NCI-H446 (cell line): ENCODE measurements around the gene HOXA13.
A peak's percentile ranks its signal among the peaks of the same experiment; 100 is the strongest.

ENCODE experiments used
- DNase-seq, 2 experiments: peaks; one replicate each; lab custom pipeline; 2025; lab: John Stamatoyannopoulos, UW

HOXA13 gene

DNA sequence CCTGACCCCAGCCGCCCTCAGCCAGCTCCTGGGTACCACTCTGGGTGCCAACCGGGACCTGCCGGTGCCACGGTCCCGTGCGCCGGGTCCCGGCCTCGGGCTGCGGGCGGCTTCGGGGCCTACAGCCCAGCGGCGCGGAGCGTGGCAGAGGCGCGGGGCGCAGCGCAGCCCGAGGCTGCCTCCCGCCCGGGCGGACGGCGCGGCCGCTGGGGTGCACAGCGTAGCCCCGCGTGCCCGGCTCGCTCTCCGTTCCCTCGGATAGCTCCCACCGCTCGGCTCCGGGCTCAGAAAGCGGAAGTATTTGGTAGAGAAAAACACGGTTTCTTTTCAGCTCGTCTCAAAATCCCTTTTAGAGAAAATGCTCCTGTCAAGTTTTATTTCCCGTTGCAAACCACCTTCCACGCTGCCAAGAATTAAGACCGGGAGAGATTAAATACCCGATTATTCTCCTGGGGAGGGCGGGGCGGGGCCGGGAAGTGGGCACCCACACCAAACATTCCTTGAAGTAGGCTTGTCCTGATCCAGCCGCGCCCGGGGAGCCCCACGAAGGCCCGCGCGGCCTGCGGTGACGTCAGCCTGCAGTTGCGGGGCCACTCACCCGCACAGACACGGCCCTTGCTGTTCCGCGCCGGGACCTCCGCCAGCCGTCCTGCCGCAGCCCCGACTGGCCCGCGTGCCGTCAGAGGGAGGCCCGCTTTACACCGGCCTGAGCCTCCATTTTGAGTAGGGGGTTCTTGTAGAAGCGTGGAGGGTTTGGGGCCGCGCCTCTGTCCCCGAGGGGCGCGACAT, 7.2 kb downstream of the HOXA13 start:
- DNase-seq: no peak

DNA sequence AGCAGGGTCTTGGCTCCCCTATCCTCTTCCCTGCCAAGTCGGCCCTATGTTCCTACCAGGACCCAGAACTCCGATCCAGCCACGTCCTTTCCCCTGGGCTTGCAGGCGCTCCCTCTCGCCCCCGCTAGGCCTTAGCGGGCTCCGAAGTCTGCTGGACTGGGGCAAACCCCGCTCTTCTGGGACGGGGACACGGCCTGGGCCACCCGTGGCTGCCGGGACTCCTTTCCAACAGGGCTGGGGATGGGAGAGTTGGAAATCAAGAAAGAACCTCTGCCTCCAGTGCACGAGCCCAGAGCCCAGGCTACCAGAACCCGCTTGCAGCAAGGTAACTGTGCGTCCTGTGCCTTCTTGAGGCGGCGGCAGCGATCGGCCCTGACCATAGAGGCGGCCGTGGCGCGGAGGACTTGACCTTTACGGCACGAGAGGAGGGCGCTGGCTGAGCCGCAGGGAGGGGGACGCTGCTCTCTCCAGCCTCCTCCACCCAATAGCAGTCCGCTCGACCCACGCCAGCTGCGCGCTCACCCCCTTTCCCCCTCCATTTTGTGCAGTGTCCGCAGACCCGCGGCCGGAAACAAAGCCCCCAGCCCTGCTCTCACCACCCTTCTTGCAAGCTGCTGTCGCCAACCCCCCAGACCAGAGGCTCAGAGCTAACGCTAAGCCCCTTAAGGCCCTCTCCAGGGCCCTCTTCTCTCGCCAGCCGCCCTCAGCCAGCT, 7.9 kb downstream of the HOXA13 start:
- DNase-seq: no peak

DNA sequence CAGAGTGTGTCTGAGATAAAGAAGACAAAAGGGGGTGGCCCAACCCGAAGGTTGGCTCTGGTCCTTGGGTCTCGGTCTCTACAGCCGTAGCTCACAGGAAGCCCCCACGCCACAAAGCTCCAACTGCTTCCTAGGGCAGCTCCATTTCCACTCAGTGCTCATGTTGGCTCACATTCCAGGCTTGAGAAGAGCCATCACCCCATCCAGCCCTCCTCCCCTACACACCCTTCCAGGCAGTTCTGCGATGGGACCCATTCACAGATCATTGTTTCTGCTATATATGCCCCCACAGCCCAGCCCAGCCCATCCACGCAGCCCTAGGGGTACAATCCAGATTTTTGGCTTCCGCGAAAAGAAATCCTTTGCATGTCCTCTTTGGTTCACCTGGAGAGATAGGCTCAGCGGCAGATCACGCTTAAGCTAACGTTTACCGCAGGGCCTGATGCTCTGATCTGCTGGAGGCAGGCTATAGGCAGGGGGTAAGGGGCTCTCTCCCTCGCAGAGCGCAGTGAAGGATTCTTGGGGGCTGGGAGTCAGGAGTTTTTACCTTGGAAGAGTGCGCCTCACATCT, 8.6 kb downstream of the HOXA13 start:
- DNase-seq: no peak

DNA sequence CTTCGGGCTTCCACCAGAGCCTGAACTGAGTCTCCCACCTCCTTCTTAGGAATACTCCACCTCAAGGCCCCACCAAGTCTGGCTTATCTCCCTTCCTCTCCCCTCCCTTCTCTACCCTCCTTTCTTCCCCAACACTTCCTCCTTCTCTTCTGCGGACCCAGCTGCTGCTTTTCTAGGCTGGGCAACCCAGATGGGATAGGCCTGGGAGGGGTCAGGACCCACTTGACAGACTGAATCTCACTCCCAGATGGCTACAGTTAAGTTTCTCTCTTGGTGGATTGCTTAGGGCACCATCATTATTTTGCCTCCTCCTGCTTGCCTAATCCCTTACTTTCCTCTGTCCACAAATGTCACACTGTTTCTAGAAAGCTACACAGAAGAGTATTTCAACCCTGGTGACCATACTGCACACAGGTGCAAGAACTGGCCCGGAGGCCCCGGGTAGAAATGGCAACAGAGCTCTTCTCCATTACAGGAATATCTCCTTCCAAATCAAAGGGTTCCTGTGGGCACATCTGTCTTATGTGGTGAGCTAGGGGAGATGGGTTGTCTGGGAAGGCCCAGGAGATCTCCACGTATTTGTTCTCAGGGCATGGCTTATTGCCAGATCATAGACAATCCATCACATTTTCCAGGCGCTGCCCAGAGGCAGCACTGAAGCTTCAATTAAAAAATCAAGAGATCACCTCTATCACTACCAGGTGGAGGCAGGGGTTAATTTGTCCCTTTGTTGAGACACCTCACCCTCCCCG, 9.7 kb downstream of the HOXA13 start:
- no peak for DNase-seq

DNA sequence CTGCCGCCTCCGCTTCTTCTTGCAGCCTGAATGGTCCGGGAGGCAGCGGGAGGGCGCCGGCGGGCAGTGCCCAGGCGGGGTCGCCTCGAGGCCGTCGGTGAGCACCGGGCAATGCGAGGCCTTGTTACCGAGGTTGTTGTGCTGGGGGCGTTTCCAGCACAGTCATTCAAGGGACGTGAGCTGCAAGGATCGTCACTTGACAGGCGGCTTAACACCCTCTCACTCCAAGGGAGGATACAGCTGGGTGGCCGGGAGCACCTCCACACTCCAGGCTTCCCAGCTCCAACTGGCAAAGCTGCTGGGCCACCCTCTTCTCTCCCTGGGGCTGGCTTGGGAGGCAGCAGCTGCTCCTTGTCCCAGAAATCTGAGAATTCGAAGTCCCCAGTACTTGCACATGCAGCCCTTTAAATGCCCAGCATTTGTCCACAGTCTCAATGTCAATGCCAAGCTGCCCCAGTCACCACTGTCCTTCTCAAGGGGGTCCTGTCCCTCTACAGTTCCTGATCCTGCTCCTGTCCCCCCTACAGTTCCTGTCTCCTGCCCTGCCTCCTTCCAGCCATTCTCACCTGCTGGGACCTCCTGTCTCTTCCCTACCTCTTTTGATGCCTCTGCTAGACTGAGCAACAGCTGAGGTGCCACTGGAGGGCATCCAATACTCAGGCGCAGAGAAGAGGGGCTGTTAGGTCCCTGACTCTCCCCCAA, 10.4 kb downstream of the HOXA13 start:
- DNase-seq: no peak

DNA sequence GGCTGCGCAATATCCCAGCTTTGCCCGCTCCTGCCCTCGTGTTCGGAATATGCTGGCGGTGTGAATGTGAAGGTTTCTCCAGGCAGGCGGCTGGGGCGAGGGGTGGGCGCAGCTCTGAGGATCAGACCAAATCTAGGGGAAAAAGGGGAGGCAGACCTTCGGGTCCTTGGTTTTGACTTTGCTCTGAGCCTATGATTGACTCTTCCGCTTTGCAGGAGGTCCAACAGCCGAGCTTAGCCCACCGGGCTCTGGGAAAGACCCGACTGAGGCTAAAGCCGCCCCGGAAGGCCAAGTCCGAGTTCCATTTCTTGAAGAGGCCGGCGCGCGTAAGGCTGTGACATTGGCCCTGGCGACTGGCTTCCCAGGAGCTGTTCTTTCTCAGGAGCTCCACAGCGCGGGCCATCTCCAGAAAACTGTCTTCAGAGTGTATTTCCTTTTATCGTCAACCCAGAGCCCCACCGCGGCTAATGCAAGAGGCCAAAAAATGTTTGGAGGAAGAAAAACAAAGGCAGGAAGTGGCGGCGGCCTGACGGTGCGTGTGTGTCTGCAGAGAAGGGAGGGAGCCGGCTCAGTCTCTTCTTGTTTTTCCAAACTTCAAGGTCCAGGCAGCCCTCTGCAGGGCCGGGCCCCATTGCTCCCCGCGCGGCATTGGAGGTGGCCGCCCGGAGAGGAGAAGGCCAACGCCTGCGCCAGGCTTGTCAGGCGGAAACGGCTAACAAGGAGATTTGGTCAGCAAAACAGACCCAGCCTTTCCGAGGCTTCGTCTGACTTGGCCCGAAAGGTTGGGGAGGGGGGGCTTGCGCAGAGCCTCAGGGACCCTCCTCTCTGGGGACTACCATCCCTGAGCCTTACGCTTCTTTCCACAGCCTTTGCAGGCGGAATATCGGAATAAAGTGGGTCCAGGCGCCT, 11.3 kb downstream of the HOXA13 start:
- DNase-seq: no peak

DNA sequence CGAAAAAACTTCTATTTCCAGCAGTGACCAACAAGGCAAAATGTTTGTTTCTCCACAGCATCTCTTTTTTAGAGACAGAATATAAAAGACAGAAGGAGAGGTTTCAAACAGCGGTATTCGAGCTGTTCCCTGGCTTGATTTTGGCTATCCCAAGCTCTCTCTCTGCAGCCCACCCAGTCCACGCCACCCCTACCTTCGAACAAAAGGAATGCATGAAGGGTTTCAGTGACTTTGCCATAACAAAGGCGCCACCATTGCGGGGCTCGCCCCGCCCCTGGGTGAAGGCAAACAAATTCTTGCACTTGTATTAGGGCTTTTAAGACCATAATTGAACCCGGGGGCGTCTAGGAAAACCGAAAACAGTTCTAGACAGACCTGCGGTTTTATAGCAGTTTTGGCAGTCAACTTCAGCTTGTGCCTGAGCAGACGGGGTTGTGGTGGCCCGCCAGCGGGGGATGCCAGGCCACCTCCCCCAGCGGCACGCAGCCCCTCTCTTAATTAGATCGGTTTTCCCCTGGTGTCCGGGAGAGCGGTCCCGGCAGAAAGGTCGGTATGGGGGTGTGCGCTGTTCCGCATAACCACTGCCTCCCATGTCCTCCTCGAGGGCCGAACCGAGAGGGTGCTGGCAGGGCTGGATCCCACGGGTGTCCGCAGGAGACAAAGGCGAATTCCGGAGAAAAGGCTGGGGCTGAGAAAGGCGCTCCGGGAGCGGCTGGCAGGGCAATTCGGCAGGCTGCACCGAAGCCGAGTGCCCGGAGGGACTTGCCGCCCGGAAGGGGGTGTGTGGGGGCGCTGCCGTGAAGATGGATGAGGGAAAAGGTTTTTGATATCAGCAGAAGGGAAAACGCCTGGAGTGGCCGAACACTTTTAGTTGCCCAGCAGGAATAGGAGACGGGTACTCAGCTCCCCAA, 12.2 kb downstream of the HOXA13 start:
- DNase-seq: no peak

DNA sequence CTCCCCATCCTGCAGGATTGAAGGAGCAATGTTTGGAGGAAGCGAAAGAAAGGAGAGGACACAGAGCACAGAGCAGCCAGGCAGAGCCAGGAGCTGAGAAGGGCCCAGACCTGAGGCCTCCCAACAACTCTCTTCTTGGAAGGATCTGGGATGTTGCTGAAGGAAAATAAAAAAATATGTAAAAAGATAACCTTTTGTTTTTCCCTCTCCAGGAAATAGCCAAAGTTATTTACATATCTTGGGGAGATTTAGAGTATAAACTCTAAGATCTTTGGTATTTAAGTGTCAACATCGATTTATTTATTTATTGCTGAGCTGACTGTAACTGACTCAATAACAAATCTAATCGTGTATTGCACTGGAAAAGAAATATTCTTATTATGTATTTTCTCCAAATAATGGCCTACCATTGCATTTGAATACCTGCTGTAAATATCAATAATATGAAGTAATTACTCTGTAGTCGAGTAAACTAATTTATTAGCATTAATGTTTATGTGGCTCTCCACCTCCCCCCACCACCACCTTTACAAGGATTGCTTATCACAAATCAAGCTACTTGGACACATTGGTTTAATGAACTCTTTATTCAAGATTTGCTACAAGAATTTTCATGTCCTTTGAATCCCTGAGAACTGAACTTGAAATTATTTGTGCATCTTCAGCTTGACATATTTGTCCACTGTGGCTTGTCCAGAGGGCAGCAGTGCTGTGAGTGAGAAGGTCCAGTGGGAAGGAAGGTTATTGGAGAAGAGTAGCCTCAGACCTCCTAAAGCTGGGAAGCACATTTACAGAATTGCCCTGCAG, 13.0 kb downstream of the HOXA13 start:
- no peak for DNase-seq

DNA sequence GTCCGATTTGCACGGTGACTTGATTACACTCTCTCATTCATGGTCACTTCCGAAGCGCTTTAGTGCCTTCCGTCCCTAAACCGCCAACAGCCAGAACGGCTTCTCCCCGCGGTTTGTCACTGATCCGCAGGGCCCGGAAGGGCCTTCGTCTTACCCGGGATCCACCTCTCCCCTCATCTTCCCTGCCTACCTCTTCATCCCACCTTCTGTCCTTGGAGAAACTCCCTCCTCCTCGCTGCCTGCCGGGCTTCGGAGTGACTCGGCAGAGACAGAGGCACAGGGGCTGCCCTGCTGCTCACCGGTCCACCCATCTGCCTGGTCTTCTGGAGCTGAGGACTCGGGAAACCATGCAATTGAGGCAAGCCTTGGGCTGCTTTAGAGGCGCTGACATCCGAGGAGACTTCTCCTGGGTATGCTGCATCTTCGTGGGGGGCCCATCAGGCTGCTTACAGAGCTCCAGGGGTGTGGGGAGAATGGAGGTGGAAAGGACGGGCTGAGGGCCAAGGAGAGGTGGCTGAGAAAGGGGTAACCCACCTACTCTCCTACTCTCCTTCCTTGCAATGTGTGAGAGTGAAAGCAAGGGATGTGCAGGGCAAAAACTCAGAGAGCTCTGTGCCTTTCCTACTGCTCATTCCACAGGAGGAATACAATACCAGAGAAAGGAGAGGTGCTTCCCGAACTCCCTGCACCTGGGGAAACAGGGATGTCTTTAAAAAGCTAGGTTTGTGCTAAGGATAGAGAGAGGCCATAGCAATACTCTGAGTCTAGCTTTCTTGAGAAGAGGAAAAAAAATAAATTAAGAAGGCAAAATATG, 13.8 kb downstream of the HOXA13 start:
- no peak for DNase-seq

DNA sequence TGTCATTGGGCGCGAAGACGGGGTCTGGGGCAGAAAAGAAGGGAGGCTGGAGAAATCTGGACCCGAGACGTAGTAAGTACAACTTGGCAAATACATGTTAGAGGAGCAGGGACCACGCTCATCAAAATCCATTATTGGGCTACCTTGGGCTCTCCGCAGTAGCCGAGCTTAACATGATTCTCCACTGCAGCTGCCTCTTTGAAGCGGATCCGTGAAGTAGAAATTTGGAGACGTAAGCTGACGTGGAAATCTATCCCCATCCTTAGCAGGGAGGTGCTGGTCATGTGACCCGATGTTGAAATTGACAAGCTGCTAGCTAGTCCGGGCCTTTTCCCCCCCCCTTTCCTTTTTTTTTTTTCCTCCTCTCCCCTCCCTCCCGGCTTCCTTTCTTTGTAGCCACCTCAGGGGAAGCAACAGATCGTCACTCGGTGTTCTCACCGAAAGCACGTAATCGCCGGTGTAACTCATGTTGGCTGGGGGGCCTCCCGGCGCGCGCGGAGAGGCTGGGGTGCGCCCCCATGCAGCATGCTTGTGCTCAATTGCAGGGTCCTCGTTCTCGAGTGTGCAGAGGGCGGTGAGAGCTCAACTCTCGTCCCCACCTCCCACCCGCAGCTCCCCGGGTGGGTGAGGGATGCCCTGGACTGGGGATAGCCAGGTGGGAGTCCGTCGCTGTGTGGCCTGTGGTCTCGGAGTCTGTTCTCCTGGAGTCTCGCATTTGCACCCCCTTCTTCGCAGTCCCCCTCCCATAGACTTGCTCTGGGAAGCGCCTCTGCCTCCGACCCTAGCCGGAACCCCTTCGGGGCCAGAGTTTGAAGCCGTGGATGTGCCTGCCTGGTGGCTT, 14.7 kb downstream of the HOXA13 start, which contains the start of gene HOXA11:
TSS of gene HOXA11 (minus strand) at position 220 of the 841 bp plus-strand sequence. CDS start at position 132, 88 bp downstream.
- no peak for DNase-seq

DNA sequence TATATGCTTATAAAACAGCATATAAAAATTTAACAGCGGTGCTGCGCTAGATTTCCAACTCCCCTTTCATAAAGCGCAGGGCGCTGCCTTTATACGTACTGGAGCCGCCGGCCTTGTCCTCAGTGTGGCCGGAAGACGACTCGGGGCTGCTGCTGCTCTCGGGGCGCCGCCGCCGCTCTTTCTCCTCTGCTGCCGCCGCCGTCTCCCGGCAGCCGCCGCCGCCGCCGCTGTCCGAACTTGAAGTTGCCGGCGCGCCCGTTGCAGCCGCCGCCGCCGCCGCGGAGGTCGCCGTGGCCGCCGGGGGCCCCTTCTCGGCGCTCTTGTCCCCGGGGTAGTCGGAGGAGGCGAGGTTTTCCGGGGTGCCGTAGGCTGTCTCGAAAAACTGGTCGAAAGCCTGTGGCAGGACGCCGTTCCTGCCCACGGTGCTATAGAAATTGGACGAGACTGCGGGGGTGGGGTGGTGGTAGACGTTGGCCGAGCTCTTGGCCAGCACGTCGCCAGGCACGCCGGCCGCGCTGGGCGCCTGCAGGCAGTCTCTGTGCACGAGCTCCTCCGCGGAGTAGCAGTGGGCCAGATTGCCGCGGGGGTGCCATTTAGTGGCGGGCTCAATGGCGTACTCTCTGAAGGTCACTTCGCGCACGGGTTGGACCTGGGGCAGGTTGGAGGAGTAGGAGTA, 15.4 kb downstream of the HOXA13 start:
- DNase-seq: peak in 1 of 2 experiments; percentile 42

DNA sequence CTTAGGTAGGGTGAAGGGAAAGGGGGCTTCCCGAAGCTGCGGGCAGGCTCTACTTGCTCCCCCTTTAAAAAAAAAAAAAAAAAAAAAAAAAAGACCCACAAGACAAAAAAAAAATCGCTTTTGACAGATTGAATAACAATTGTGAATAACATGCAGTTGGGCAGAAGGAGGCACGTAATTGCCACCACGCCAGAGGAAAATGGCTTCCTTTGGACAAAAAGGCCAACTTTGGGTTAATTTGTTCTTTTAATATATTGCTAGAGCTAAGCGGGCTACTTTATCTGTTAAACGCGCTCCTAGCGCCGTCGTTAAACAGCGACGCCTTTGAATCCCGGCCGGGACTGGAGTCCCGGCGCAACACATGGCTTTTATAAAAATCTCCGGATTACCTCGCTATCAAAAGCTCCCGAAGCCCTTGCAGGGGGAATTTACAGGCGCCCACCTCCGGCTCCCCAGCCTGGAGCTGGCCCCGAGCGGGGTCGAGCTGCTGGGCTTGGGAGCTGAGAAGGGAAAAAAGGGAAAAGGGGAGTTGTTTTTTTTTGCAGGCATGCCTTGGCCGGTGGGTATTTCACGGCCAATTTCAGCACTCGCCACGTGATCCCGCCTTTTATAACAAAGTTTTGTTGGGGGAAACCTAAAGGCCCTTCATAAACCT, 16.1 kb downstream of the HOXA13 start:
- peak; percentile 34 to 42 for DNase-seq

DNA sequence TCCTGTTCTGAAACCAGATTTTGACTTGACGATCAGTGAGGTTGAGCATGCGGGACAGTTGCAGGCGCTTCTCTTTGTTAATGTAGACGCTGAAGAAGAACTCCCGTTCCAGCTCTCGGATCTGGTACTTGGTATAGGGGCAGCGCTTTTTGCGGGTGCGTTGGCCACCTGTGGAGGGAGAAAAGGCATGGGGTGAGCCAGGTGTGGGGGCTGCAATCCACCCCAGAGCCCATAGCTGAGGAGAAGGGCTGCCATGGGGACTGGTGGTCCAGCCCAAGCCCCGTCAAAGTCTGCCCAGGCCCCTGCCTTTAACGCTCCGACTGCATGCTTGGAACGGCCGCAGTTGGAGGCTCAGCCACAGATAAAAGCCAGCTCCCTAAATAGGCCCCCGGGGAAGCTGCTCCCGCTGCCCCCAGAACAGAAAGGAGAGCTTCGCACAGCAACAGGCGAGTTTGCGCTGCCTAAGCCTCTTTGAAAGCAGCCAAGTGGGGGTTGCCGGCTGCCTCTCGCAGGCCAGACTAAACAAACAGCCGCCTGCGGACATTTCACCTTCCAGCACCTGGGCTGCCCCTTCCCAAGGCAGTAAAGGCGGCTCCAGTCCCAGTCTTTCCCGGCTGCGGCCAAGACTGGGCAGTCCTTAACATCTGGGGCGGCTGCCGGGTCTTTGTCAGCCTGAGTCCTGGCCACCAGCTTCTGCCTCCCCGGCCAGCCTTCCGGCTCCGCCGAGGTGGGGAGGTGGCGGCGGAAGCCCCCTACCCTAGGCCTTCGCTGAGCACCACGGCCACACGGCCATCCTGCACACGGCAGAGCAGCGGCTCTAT, 16.8 kb downstream of the HOXA13 start:
- peak in 1 of 2 experiments; percentile 22 for DNase-seq

DNA sequence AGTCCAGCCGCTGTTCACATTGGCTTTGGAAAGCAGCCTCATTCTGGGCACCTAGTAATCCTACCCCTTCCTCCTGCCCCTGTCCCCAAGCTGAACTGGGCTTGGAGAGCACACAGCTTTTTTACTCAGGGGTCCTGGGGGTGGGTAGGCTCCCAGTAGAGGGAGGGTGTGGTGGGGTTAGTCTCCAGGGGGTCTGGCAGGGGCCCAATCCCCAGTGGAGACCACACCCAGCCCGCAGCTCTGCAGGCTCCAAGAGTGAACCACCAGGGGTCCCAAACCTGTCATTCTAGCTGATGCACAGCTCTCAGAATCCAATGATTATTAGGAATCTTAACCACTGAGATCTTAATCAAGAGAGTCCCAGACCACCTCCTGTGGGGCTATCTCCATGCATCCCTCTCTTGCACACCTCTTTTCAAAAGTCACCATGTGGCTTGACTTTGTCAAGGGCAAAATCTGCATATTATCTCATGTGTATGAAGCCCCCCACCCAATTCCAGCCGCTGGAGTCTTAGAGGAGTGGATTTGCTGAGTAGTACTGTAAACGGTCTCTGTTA, 17.5 kb downstream of the HOXA13 start:
- peak in 1 of 2 experiments; percentile 15 for DNase-seq
